ENCODE measurements around the gene ADAMTS8. TPM values are rescaled to one million over a fixed set of nuclear protein-coding genes. Genes with fewer than 3 reads are reported as not detected.

ADAMTS8 gene
- total and polyA plus RNA-seq, 2 experiments from 2014 or later: under 0.01 to 0.10 TPM

- Histone ChIP-seq H3F3A (ENCODE audit: insufficient read depth) (no peaks in the 10 kb centered on the region), H3K4me2 (ENCODE audit: unreplicated experiment) (no peak overlapping the region), H3K4me3 (no peak overlapping the region), H3K9me2 (ENCODE audit: insufficient read depth) (no peaks in the 10 kb centered on the region), H3K36me3 (ENCODE audit: low read depth) (no peaks in the 10 kb centered on the region), H2AFZ (no peak overlapping the region), H3K9me3 (ENCODE audit: low read depth) (no peaks in the 10 kb centered on the region), H3K27ac (no peak overlapping the region), H3K9ac (no peak overlapping the region), H4K20me1 (ENCODE audit: insufficient read depth) (no peaks in the 10 kb centered on the region), H3K4me1 (ENCODE audit: insufficient read depth) (peaks cover 6% of the 10 kb centered on the region; the same call in 1 of the 2 replicates), H3K79me2 (ENCODE audit: insufficient read depth) (no peaks in the 10 kb centered on the region), H3K27me3 (replicated peaks; ENCODE audit: insufficient read depth) (no peaks in the 10 kb centered on the region)
- no peak for DNase-seq
- in situ Hi-C loops (cut with MboI): no loop called here
- TF ChIP-seq EZH2phosphoT487 (IDR thresholded peaks at IDR 0.05; ENCODE audit: insufficient read depth, low read depth) (no peak), EZH2 (IDR thresholded peaks at IDR 0.05; ENCODE audit: insufficient read depth, poor library complexity, severe bottlenecking) (no peak)
- 71% methylated on average over 9 of the region's 9 CpGs for WGBS, 2 experiments (ENCODE audit: low coverage in 1 of 2, low lambda C conversion rate in 2 of 2, missing lambda C conversion rate in 2 of 2)
Observed at GRCh38 chr11:130452176-130452575, 23.8 kb upstream of the ADAMTS8 start.

GRCh38 chr11:130451231-130452019, 23.0 kb upstream of the ADAMTS8 start:
- Histone ChIP-seq H3K27me3 (replicated peaks; ENCODE audit: insufficient read depth) (no peaks in the 10 kb centered on the region), H3K9me3 (ENCODE audit: low read depth) (no peaks in the 10 kb centered on the region), H4K20me1 (ENCODE audit: insufficient read depth) (no peaks in the 10 kb centered on the region), H3K4me1 (ENCODE audit: insufficient read depth) (peaks cover 6% of the 10 kb centered on the region; the same call in 1 of the 2 replicates), H3K79me2 (ENCODE audit: insufficient read depth) (no peaks in the 10 kb centered on the region), H3K9ac (no peak overlapping the region), H2AFZ (no peak overlapping the region), H3K27ac (no peak overlapping the region), H3K9me2 (ENCODE audit: insufficient read depth) (no peaks in the 10 kb centered on the region), H3K4me2 (ENCODE audit: unreplicated experiment) (no peak overlapping the region), H3K4me3 (no peak overlapping the region), H3K36me3 (ENCODE audit: low read depth) (no peaks in the 10 kb centered on the region), H3F3A (ENCODE audit: insufficient read depth) (no peaks in the 10 kb centered on the region)
- in situ Hi-C loops (cut with MboI): no loop called here
- TF ChIP-seq EZH2 (IDR thresholded peaks at IDR 0.05; ENCODE audit: insufficient read depth, poor library complexity, severe bottlenecking) (no peak), EZH2phosphoT487 (IDR thresholded peaks at IDR 0.05; ENCODE audit: insufficient read depth, low read depth) (no peak)
- DNase-seq: peak; percentile 59
- WGBS, 2 experiments (ENCODE audit: low coverage in 1 of 2, low lambda C conversion rate in 2 of 2, missing lambda C conversion rate in 2 of 2): 81 to 82% methylated on average over 6 of the region's 6 CpGs

- no peaks in the 10 kb centered on the region for H3K36me3 ChIP-seq (ENCODE audit: low read depth)
Observed at GRCh38 chr11:130449996-130450769, 21.8 kb upstream of the ADAMTS8 start.

GRCh38 chr11:130449310-130449990, 21.0 kb upstream of the ADAMTS8 start:
- 17 to 20% methylated on average over 49 to 52 of the region's 64 CpGs for WGBS, 2 experiments (ENCODE audit: low coverage in 1 of 2, low lambda C conversion rate in 2 of 2, missing lambda C conversion rate in 2 of 2)
- in situ Hi-C loops (cut with MboI): loop anchor here (10.0 kb wide), 1 partner anchor 385 kb away; no protein-coding TSS in a partner anchor
- peak overlapping the region; percentile 88 for H2AFZ ChIP-seq
- no peaks in the 10 kb centered on the region for H4K20me1 ChIP-seq (ENCODE audit: insufficient read depth)
- TF ChIP-seq EZH2 (IDR thresholded peaks at IDR 0.05; ENCODE audit: insufficient read depth, poor library complexity, severe bottlenecking) (no peak), EZH2phosphoT487 (IDR thresholded peaks at IDR 0.05; ENCODE audit: insufficient read depth, low read depth) (no peak)
- peak overlapping the region; percentile 82 for H3K4me3 ChIP-seq
- no peaks in the 10 kb centered on the region for H3K79me2 ChIP-seq (ENCODE audit: insufficient read depth)
- H3K4me2 ChIP-seq (ENCODE audit: unreplicated experiment): peak overlapping the region; percentile 89
- H3K9ac ChIP-seq: peak overlapping the region; percentile 31; the same call in 1 of the 2 replicates
- H3K36me3 ChIP-seq (ENCODE audit: low read depth): no peaks in the 10 kb centered on the region
- peaks cover 3% of the 10 kb centered on the region for H3F3A ChIP-seq (ENCODE audit: insufficient read depth)
- DNase-seq: peak; percentile 30
- peaks cover 6% of the 10 kb centered on the region; the same call in 1 of the 2 replicates for H3K4me1 ChIP-seq (ENCODE audit: insufficient read depth)
- no peaks in the 10 kb centered on the region for H3K9me2 ChIP-seq (ENCODE audit: insufficient read depth)
- no peak overlapping the region for H3K27ac ChIP-seq
- H3K27me3 ChIP-seq (replicated peaks; ENCODE audit: insufficient read depth): no peaks in the 10 kb centered on the region
- H3K9me3 ChIP-seq (ENCODE audit: low read depth): no peaks in the 10 kb centered on the region

More at GRCh38 chr11:130449996-130450769, 21.8 kb upstream of the ADAMTS8 start:
- no peaks in the 10 kb centered on the region for H3K9me2 ChIP-seq (ENCODE audit: insufficient read depth)
- no peak for DNase-seq
- H3K9me3 ChIP-seq (ENCODE audit: low read depth): no peaks in the 10 kb centered on the region
- in situ Hi-C loops (cut with MboI): loop anchor here (10.0 kb wide), 1 partner anchor 385 kb away; no protein-coding TSS in a partner anchor
- no peak overlapping the region for H3K9ac ChIP-seq
- no peaks in the 10 kb centered on the region for H3K79me2 ChIP-seq (ENCODE audit: insufficient read depth)
- no peak overlapping the region for H2AFZ ChIP-seq
- H3K4me2 ChIP-seq (ENCODE audit: unreplicated experiment): no peak overlapping the region
- no peak overlapping the region for H3K4me3 ChIP-seq
- TF ChIP-seq EZH2phosphoT487 (IDR thresholded peaks at IDR 0.05; ENCODE audit: insufficient read depth, low read depth) (no peak), EZH2 (IDR thresholded peaks at IDR 0.05; ENCODE audit: insufficient read depth, poor library complexity, severe bottlenecking) (no peak)
- no peaks in the 10 kb centered on the region for H3K27me3 ChIP-seq (replicated peaks; ENCODE audit: insufficient read depth)
- H3K27ac ChIP-seq: no peak overlapping the region
- WGBS, 2 experiments (ENCODE audit: low coverage in 1 of 2, low lambda C conversion rate in 2 of 2, missing lambda C conversion rate in 2 of 2): 92 to 94% methylated on average over 34 of the region's 34 CpGs
- H3K4me1 ChIP-seq (ENCODE audit: insufficient read depth): peaks cover 6% of the 10 kb centered on the region; the same call in 1 of the 2 replicates
- H3F3A ChIP-seq (ENCODE audit: insufficient read depth): no peaks in the 10 kb centered on the region
- no peaks in the 10 kb centered on the region for H4K20me1 ChIP-seq (ENCODE audit: insufficient read depth)

Measured in GM23248 (cell line).